ENCODE data around the gene WWOX. TPM values are rescaled to one million over a fixed set of nuclear protein-coding genes. Genes with fewer than 3 reads are reported as not detected.
A peak's percentile ranks its signal among the peaks of the same experiment; 100 is the strongest.

Gene WWOX
- total RNA-seq, 2 experiments from 2014 or later, result 14.3 to 16.5 TPM

DNA sequence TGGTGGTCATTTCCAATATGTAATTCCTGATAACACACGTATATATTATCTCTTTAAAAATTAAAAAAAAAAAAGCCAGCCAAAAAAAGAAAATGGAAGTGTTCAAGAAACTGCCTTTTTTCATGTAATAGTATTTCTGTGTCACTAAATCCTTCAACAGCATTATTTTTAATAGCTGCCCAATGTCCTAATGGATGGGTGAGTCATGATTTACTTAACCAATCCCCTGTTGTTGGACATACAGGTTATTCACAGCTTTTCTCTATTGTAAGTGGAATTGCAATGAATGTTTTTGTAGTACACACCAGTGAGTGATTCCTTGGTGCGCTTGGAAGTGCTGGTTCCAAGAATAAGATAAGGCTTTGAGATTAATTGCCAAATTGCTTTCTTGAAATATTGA is 124.9 kb downstream of the WWOX start:
- ChIA-PET POLR2A (no interaction called here), CTCF (no interaction called here)
- Mint-ChIP-seq H3K4me1 (ENCODE audit: low read depth) (no peaks in the 10 kb centered on the region), H3K9me3 (no peaks in the 10 kb centered on the region), H3K27me3 (no peaks in the 10 kb centered on the region), H3K4me3 (no peak overlapping the region), H3K36me3 (no peaks in the 10 kb centered on the region), H3K27ac (no peak overlapping the region)
- no peak for DNase-seq
- intact Hi-C loops (cut with micrococcal nuclease), result no loop called here

DNA sequence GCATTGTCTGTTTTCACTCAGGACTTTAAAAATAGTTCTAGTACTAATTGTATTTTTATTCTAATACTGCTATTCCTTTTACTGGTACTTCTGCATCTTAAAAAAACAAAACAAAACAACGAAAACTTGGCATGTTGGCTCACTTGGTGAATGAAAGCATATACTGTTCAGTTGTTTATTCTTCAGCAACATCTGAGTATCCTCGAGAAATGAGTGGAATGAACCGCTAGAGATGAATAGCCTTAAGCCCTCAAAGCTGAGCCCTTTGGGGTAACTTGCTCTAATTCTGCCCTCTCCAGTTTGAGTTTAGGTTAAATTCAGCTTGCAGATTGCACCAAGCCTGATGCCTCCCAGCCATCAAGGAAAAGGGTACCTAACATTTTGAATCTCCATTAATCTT is 126.5 kb downstream of the WWOX start:
- Mint-ChIP-seq H3K4me1 (ENCODE audit: low read depth) (no peaks in the 10 kb centered on the region), H3K4me3 (no peak overlapping the region), H3K36me3 (no peaks in the 10 kb centered on the region), H3K27me3 (no peaks in the 10 kb centered on the region), H3K9me3 (no peaks in the 10 kb centered on the region), H3K27ac (no peak overlapping the region)
- intact Hi-C loops (cut with micrococcal nuclease), result no loop called here
- no peak for DNase-seq
- CTCF ChIA-PET, result no interaction called here
- POLR2A ChIA-PET, result no interaction called here

DNA sequence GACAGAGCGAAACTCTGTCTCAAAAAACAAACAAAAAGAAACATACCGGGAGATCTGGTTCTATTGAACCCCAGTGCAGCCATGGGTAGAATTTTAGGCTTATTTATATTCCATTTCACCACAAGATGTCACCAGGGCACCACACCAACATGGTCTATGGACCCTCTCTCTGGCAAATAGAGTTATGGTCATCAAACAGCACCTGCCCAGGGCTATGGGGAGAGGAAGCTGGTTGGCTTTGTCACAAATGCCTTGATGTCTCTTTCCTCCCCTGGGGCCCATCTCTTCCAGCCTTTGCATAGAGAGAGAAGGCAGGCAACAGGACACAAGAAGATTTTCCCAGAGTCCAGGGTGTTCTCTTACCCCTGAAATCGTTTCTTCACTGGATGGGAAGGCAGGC is 128.4 kb downstream of the WWOX start:
- intact Hi-C loops (cut with micrococcal nuclease), result no loop called here
- DNase-seq, result no peak
- Mint-ChIP-seq H3K4me1 (ENCODE audit: low read depth) (no peaks in the 10 kb centered on the region), H3K36me3 (no peaks in the 10 kb centered on the region), H3K27me3 (no peaks in the 10 kb centered on the region), H3K27ac (no peak overlapping the region), H3K9me3 (no peaks in the 10 kb centered on the region), H3K4me3 (no peak overlapping the region)
- POLR2A ChIA-PET, result no interaction called here
- CTCF ChIA-PET, result no interaction called here

DNA sequence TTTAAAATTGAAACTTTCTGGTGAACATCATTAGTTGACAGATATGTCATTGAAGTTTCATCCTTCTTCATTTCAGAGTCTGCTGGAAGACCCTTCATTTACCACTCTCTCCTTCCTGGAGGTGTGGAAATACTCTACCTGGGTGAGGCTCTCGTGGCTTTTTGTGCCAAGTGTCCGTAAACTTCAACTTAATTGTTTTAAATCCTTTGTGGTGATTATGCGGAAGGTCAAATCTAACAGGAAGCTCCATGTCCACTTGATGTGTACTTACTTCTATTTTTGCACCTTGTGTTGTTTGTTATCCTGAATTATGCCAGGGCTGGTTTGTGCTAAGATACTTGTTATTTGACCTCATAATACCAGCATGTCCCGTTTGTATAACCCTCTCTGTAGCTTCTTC is 129.2 kb downstream of the WWOX start:
- no peaks in the 10 kb centered on the region for H3K36me3 Mint-ChIP-seq
- no peaks in the 10 kb centered on the region for H3K4me1 Mint-ChIP-seq (ENCODE audit: low read depth)
- no peaks in the 10 kb centered on the region for H3K27me3 Mint-ChIP-seq
- ChIA-PET POLR2A (no interaction called here), CTCF (interaction anchor here (0.6 kb wide), 1 partner anchor 51 kb away, joined by 3 read pairs; no protein-coding TSS in a partner anchor)
- intact Hi-C loops (cut with micrococcal nuclease), result no loop called here
- DNase-seq, result no peak
- no peak overlapping the region for H3K27ac Mint-ChIP-seq
- no peak overlapping the region for H3K4me3 Mint-ChIP-seq
- H3K9me3 Mint-ChIP-seq, result no peaks in the 10 kb centered on the region

DNA sequence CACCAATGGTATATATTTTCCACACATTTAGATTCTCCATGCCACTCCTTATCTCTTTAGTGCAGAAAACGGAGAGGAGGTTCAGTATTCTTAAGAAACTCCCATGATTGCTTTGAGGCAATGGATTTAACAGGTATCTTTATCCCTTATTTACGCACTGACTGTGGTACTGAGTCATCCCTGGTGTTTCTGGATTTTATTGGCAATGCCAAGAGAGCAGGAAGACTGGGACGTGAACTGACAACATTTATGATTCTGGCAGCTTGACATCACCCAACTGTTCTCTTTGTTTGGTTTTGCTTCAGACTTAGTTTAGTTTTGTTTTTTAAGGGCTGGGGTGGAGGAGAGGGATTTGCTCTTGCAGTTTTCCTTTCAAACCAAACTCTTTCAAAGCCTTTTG is 131.4 kb downstream of the WWOX start:
- CTCF ChIA-PET, result no interaction called here
- POLR2A ChIA-PET, result no interaction called here
- intact Hi-C loops (cut with micrococcal nuclease), result no loop called here

DNA sequence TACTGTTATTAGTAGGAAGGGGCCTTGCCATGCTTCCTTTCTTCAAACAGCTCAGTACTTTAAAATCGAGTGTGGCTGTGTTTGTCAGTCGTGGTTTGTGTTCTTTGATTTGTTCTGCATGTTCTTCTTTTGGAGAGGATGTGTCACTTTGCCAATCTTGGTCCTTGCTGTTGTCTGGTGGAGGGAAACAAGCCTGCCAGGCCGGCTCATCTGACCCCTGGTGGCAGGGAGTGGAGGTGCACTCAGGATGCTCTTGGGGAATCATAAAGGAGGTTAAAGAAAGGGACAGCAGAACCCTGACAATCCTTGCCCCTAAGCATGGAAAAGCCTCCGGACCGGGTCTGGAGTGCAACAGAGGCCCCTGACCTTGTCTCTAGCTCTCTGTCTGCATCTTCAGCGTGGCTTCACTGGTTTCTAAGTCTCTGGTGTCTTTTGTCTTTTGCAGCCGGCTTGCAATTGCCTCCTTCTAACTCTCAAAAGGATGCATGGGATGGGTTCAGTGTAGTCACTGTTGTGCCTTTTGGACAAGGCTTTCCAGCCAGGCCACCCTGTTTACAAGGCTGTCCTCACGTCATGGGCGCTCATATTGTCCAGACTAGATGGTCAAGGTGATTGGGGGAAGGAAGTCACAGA is 135.8 kb downstream of the WWOX start:
- intact Hi-C loops (cut with micrococcal nuclease), result loop anchor here (1.0 kb wide), 1 partner anchor 113 kb away; no protein-coding TSS in a partner anchor
- peak; percentile 79 for DNase-seq
- peaks cover 2% of the 10 kb centered on the region for H3K4me1 Mint-ChIP-seq (ENCODE audit: low read depth)
- H3K27ac Mint-ChIP-seq, result no peak overlapping the region
- H3K27me3 Mint-ChIP-seq, result no peaks in the 10 kb centered on the region
- no peaks in the 10 kb centered on the region for H3K36me3 Mint-ChIP-seq
- ChIA-PET CTCF (interaction anchor here (1.0 to 2.1 kb wide), 7 partner anchors 8 to 115 kb away, joined by 3 to 11 read pairs (median 4); no protein-coding TSS in a partner anchor), POLR2A (no interaction called here)
- no peaks in the 10 kb centered on the region for H3K9me3 Mint-ChIP-seq
- no peak overlapping the region for H3K4me3 Mint-ChIP-seq

More for the DNA sequence above, 131.4 kb downstream of the WWOX start:
- no peaks in the 10 kb centered on the region for H3K36me3 Mint-ChIP-seq
- no peak overlapping the region for H3K27ac Mint-ChIP-seq
- no peaks in the 10 kb centered on the region for H3K9me3 Mint-ChIP-seq
- H3K27me3 Mint-ChIP-seq, result no peaks in the 10 kb centered on the region
- DNase-seq, result no peak
- H3K4me3 Mint-ChIP-seq, result no peak overlapping the region
- H3K4me1 Mint-ChIP-seq (ENCODE audit: low read depth), result peaks cover 2% of the 10 kb centered on the region

DNA sequence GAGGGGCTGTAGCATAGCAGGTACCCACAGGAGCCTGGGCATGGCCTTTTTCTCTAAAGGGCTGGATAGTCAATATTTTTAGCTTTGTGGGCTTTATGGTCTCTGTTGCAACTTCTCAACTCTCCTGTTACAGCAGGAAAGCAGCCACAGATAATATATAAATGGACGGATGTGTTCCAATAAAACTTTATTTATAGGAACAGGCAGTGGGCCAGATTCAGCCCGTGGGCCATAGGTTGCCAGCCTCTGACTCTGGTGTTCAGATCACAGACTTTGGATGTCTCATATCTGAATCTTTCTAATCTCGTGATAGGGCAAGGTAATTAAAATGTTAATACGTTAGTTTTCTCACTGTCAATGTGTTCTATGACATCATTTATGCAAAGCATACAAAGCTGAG is 136.4 kb downstream of the WWOX start:
- CTCF ChIA-PET, result interaction anchor here (1.0 to 2.6 kb wide), 6 partner anchors 8 to 117 kb away, joined by 3 to 15 read pairs (median 4); no protein-coding TSS in a partner anchor
- Mint-ChIP-seq H3K36me3 (no peaks in the 10 kb centered on the region), H3K4me1 (ENCODE audit: low read depth) (peaks cover 2% of the 10 kb centered on the region), H3K4me3 (no peak overlapping the region), H3K9me3 (no peaks in the 10 kb centered on the region), H3K27me3 (no peaks in the 10 kb centered on the region), H3K27ac (no peak overlapping the region)
- POLR2A ChIA-PET, result no interaction called here
- intact Hi-C loops (cut with micrococcal nuclease), result loop anchor here (1.0 kb wide), 1 partner anchor 114 kb away; no protein-coding TSS in a partner anchor
- DNase-seq, result no peak

DNA sequence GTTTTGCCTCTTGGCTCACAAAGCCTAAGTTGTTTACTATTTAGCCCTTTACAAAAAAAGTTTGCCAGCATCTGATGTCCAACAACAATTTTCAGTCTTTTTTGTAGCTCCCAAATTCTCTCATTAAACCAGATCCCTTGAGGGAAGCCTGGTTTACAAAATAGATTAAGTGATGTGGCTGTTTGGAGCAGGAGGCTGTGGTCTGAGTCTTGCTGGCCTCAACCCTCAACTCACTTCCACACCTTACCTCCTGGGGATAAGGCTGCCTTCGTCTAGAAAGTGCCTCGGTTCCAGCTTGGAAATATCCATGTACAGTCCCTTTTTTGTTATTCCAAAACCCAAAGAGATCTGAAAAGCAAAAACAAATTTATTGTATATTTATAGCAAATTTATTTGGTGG is 138.4 kb downstream of the WWOX start:
- no peak overlapping the region for H3K27ac Mint-ChIP-seq
- H3K9me3 Mint-ChIP-seq, result no peaks in the 10 kb centered on the region
- H3K27me3 Mint-ChIP-seq, result no peaks in the 10 kb centered on the region
- H3K36me3 Mint-ChIP-seq, result no peaks in the 10 kb centered on the region
- POLR2A ChIA-PET, result no interaction called here
- CTCF ChIA-PET, result interaction anchor here (2.6 kb wide), 1 partner anchor 114 kb away, joined by 15 read pairs; no protein-coding TSS in a partner anchor
- H3K4me3 Mint-ChIP-seq, result no peak overlapping the region
- H3K4me1 Mint-ChIP-seq (ENCODE audit: low read depth), result peaks cover 2% of the 10 kb centered on the region
- intact Hi-C loops (cut with micrococcal nuclease), result no loop called here
- DNase-seq, result no peak

DNA sequence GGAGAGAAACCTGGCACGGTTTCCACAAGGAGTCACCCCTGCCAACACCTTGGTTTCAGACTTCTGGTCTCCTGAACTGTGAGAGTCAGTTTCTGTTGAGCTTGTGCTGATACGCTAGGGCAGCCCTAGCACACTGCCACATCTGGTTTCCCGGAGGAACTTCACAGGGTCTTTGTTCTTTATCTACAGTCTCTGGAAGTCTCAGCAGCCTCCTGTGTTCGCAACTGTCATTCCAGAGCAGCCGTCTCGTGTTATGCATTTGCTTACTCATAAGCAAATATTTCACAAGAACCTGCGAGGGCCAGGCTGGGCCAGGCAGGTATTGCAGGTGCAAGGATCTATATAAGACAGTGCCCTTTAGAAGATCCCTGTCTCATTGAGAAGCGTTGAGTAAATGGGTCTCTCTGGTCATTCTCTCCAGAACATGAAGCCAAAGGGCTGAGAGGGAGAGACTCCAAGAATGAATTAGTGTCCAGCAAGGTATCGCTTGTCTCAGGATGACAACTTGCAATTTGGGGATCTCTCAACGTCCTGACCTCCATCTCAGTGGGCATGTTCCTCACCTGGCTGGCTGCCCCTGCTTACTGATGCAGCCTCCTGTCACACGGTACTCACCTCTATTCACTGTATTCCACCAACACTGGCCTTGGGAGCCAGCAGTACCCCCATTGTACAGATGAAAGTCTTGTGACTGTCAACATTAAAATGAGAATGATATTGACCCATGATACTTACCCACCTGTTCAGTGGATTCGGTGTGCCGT is 141.2 kb downstream of the WWOX start:
- H3K4me1 Mint-ChIP-seq (ENCODE audit: low read depth), result no peaks in the 10 kb centered on the region

DNA sequence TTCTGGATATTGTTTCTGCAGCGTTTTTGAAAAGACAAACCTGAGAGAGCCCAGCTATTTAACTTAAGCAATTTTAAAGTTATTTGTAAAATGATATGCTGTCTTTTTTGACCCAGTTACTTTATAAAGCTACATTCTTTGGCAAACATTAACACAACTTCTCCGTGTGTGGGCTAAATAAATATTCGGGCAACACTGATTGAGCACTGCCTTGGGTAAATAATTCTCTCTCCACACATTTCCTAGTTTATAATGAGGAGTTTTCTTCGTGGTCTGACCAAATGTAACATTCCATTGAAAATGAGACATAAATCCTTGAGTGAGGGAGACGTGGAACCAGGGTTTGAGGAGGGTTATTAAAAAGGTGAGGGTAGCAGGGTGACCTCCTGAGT is 142.8 kb downstream of the WWOX start:
- intact Hi-C loops (cut with micrococcal nuclease), result no loop called here
- POLR2A ChIA-PET, result no interaction called here
- H3K4me3 Mint-ChIP-seq, result no peak overlapping the region
- no peaks in the 10 kb centered on the region for H3K36me3 Mint-ChIP-seq
- no peak for DNase-seq
- CTCF ChIA-PET, result no interaction called here
- no peaks in the 10 kb centered on the region for H3K4me1 Mint-ChIP-seq (ENCODE audit: low read depth)
- no peaks in the 10 kb centered on the region for H3K9me3 Mint-ChIP-seq
- no peak overlapping the region for H3K27ac Mint-ChIP-seq
- no peaks in the 10 kb centered on the region for H3K27me3 Mint-ChIP-seq

More for the DNA sequence above, 141.2 kb downstream of the WWOX start:
- H3K9me3 Mint-ChIP-seq, result no peaks in the 10 kb centered on the region
- DNase-seq, result no peak
- no peak overlapping the region for H3K4me3 Mint-ChIP-seq
- ChIA-PET POLR2A (no interaction called here), CTCF (no interaction called here)
- H3K27me3 Mint-ChIP-seq, result no peaks in the 10 kb centered on the region
- no peak overlapping the region for H3K27ac Mint-ChIP-seq
- H3K36me3 Mint-ChIP-seq, result no peaks in the 10 kb centered on the region
- intact Hi-C loops (cut with micrococcal nuclease), result no loop called here

DNA sequence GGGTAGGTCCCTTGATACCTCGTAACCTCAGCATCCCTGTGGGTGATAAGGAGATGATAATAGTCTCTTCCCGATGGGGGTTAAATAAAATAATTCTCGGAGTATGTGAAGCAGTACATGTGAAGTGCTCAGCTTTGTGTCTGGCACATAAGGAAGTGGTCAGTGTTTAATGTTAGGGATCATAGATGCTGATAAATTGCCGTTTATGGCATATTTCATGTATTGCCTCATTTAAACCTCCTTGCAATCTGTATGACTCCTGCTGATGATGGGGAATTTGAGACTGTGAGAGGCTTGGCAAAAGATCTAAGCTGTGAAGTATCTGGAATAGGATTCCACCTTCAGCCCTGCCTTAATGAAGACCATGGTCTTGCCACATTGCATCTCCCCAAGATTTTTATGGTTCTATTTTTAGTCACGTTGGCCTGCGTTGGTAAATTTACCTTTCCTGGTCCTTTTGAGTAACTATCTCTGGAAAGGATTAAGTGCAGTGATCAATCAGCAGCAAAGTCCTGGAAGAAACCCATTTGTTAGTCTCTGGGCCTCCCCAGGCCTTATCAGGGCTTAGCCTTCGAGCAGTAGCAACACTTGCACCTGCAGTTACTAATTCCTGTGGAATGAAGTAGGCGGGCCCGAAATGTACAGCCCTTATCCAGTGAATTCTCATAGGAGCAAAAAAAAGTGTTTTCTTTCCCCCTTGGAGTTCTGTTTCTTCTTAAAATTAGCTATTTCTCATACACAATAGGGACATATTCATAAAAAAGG is 144.9 kb downstream of the WWOX start:
- Mint-ChIP-seq H3K27ac (no peak overlapping the region), H3K27me3 (no peaks in the 10 kb centered on the region), H3K4me1 (ENCODE audit: low read depth) (no peaks in the 10 kb centered on the region), H3K4me3 (no peak overlapping the region), H3K36me3 (no peaks in the 10 kb centered on the region), H3K9me3 (no peaks in the 10 kb centered on the region)
- CTCF ChIA-PET, result interaction anchor here (1.0 kb wide), 1 partner anchor 9 kb away, joined by 4 read pairs; no protein-coding TSS in a partner anchor
- POLR2A ChIA-PET, result no interaction called here
- intact Hi-C loops (cut with micrococcal nuclease), result no loop called here
- DNase-seq, result no peak

DNA sequence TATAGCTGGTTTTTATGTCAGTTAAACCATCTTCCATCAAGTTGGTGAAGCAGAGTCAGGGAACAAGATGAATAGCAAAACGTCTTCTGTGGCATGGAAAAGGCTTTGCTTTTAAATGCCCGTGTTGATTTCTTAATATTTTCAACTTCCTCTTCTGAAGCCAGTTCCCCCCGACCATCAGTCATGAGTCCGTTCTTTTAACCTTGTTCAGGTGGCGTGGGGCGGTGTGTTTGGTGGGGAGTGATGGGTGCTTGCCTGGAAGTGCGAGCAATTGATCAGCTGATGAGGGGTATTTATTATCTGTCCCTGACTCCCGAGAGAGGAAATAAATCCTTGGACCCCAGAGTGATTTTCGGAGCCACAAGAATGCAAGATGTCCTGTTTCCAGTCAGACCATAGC is 147.1 kb downstream of the WWOX start:
- no peaks in the 10 kb centered on the region for H3K36me3 Mint-ChIP-seq
- no peaks in the 10 kb centered on the region for H3K4me1 Mint-ChIP-seq (ENCODE audit: low read depth)
- CTCF ChIA-PET, result no interaction called here
- no peak overlapping the region for H3K27ac Mint-ChIP-seq
- no peaks in the 10 kb centered on the region for H3K9me3 Mint-ChIP-seq
- POLR2A ChIA-PET, result no interaction called here
- no peak for DNase-seq
- intact Hi-C loops (cut with micrococcal nuclease), result no loop called here
- H3K27me3 Mint-ChIP-seq, result no peaks in the 10 kb centered on the region
- H3K4me3 Mint-ChIP-seq, result no peak overlapping the region
